ENCODE measurements around the gene PCNX1. TPM values are rescaled to one million over a fixed set of nuclear protein-coding genes. Genes with fewer than 3 reads are reported as not detected.

The PCNX1 gene
- total and polyA plus RNA-seq, 5 donors from 2014 or later, result 16.4 to 202 (median 21.1) TPM

DNA sequence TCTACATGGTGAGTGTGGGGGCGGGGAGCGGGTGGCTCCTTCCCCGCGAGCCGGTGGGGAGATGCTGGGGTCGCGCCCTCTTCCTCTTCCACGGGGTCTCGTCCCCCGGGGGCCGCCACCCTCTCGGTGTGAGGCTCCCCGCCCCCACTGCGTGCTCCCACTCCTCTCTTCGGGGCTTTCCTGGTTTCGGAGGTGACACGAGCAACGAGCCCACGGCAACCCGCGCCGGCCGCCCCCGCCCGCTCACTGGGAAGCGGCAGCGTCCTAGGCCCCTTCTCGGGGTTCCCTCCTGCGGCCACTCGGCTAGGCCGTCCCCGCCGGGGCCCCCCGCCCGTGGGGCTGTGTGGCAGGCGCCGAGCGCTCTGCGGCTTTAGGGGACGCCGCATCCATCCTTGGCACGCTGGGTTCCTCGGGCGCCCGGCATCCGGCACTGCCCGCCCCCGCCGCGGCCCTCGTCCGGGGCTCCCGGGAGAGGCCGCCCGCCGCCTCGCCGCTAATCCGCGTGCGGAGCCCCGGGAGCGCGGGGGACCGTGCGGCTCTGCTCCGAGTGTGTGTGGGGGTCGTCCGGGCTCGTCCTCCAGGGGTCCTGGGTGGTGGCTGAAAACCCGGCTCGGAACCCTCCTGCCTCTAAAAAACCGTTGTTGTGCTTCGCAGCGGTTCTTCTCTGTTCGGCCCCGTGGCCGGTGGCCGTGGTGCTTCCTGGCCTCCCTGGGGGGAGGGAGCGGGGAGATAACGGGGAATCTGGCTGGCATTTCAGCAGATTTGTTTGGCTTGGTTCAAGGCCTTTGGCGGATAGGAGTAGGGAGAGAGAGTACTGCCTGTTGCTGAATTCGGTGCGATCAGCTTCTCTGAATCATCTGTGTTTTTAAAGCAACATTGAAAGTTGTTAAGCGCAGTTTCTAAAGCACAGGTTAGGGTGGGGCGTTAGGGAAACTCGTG is 1.0 kb downstream of the PCNX1 start:
- Histone ChIP-seq H3K9me3 (ENCODE audit: control insufficient read depth in 2 of 2, low read length in 2 of 2) (no peaks in the 10 kb centered on the region), H3K27me3 (ENCODE audit: control insufficient read depth, insufficient read depth, low read length) (no peaks in the 10 kb centered on the region), H3K4me3 (ENCODE audit: low read depth, low read length) (peak overlapping the region; percentile 99), H3K4me1 (ENCODE audit: control insufficient read depth, insufficient read depth, low read length, poor library complexity, severe bottlenecking) (peaks cover 59% of the 10 kb centered on the region), H3K27ac (ENCODE audit: insufficient read depth, low read length, poor library complexity, severe bottlenecking) (peak overlapping the region; percentile 88), H3K36me3 (ENCODE audit: control insufficient read depth, insufficient read depth, low read length) (peaks cover 2% of the 10 kb centered on the region)
- Mint-ChIP-seq H3K4me1 (peaks cover 41 to 80% (median 56%) of the 10 kb centered on the region in 4 donors), H3K27ac (peak overlapping the region; percentile 87 to 98 (median 95)), H3K36me3 (peaks cover 7% of the 10 kb centered on the region), H3K4me3 (peak overlapping the region; percentile 93 to 100 (median 95)), H3K9me3 (no peaks in the 10 kb centered on the region), H3K27me3 (no peaks in the 10 kb centered on the region)
- ATAC-seq (ENCODE audit: low read depth in 2 of 2) (peak; percentile 16 to 22), DNase-seq (peak; percentile 9 to 74 (median 52))

DNA sequence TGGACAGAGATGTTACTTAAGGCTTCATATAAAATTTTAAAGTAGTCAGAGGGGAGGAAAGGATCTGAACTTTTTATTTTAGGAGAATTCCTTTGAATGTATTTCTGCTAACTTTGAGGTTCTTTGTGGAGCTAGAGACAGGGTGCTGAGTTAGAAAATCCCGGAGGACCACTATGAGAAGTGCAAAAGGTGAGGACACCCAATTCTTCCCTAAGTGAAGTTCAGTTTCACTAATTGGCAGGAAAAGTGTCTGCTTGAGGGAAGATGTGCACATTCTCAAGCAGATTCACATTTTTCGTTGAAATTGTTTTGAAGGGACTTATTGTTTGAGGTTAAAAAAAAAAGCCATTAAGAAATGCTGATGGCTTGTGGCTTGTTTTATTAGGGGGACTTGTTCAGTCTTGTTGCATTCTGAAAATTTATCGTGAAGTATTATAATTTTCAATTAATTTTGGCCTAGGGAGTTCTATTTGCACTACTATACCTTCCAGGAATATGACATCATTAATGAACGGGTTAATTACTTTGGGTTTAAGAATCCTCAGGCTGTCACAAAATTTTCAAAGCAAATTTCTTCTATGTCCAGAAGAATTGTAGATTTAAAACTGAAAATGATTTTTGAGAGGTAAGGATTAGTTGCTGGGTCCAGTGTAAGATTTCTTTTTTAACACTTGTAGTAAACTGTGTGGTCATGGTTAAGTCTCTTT is 1.8 kb downstream of the PCNX1 start:
- no peaks in the 10 kb centered on the region for H3K9me3 ChIP-seq (ENCODE audit: control insufficient read depth in 2 of 2, low read length in 2 of 2)
- Mint-ChIP-seq H3K9me3 (no peaks in the 10 kb centered on the region), H3K4me1 (peaks cover 41 to 79% (median 52%) of the 10 kb centered on the region in 4 donors), H3K27ac (peak overlapping the region; percentile 87 to 98 (median 95)), H3K27me3 (no peaks in the 10 kb centered on the region), H3K4me3 (peak overlapping the region; percentile 93 to 100 (median 95)), H3K36me3 (peaks cover 7% of the 10 kb centered on the region)
- ATAC-seq (ENCODE audit: low read depth in 2 of 2) (no peak), DNase-seq (no peak)
- peak overlapping the region; percentile 99 for H3K4me3 ChIP-seq (ENCODE audit: low read depth, low read length)
- peaks cover 2% of the 10 kb centered on the region for H3K36me3 ChIP-seq (ENCODE audit: control insufficient read depth, insufficient read depth, low read length)
- H3K27me3 ChIP-seq (ENCODE audit: control insufficient read depth, insufficient read depth, low read length), result no peaks in the 10 kb centered on the region
- peak overlapping the region; percentile 88 for H3K27ac ChIP-seq (ENCODE audit: insufficient read depth, low read length, poor library complexity, severe bottlenecking)
- H3K4me1 ChIP-seq (ENCODE audit: control insufficient read depth, insufficient read depth, low read length, poor library complexity, severe bottlenecking), result peaks cover 65% of the 10 kb centered on the region

DNA sequence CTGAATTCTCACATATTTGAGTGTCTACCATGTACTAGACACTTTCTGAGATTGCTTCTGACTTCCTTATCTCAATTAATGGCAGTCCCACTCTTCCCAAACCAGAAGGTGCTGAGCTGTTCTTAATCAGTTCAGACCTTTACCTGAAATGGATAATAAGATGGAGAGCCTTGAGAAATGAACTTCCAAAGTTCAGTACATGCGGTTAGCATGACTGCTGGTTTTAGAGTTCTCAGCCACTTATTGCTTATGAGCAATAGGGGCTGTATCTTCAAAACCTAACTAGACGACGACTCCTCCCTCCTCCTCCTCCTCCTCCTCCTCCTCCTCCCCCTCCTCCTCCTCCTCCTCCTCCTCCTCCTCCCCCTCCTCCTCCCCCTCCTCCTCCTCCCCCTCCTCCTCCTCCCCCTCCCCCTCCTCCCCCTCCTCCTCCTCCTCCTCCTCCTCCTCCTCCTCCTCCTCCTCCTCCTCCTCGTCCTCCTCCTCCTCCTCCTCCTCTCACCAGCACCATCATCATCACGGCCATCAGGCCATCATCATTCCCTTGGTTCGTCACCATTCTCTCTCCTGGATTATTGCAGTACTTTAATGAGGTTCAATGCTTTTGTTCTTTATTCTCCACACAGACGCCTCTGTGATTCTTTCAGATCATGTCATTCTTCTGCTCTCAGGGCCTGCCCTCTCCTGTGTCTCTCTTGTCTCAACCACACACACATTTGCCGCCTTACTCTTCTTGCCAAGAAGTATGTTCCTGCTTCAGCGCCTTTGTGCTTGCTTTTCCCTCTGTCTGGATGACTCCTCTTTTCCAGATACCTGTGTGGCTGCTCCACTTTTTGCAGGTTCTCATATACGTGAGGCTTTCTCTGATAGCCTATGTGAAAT is 2.7 kb downstream of the PCNX1 start:
- no peak for DNase-seq
- no peaks in the 10 kb centered on the region for H3K9me3 Mint-ChIP-seq
- peak overlapping the region; percentile 93 to 100 (median 95) for H3K4me3 Mint-ChIP-seq
- H3K4me1 Mint-ChIP-seq, result peaks cover 46 to 80% (median 53%) of the 10 kb centered on the region in 4 donors
- peak overlapping the region; percentile 87 to 98 (median 95) for H3K27ac Mint-ChIP-seq
- peaks cover 65% of the 10 kb centered on the region for H3K4me1 ChIP-seq (ENCODE audit: control insufficient read depth, insufficient read depth, low read length, poor library complexity, severe bottlenecking)
- no peaks in the 10 kb centered on the region for H3K27me3 ChIP-seq (ENCODE audit: control insufficient read depth, insufficient read depth, low read length)
- peaks cover 7% of the 10 kb centered on the region for H3K36me3 Mint-ChIP-seq
- no peaks in the 10 kb centered on the region for H3K27me3 Mint-ChIP-seq
- peak overlapping the region; percentile 99 for H3K4me3 ChIP-seq (ENCODE audit: low read depth, low read length)
- H3K36me3 ChIP-seq (ENCODE audit: control insufficient read depth, insufficient read depth, low read length), result peaks cover 2% of the 10 kb centered on the region
- H3K9me3 ChIP-seq (ENCODE audit: control insufficient read depth in 2 of 2, low read length in 2 of 2), result no peaks in the 10 kb centered on the region
- ATAC-seq (ENCODE audit: low read depth in 2 of 2), result no peak
- peak overlapping the region; percentile 88 for H3K27ac ChIP-seq (ENCODE audit: insufficient read depth, low read length, poor library complexity, severe bottlenecking)

DNA sequence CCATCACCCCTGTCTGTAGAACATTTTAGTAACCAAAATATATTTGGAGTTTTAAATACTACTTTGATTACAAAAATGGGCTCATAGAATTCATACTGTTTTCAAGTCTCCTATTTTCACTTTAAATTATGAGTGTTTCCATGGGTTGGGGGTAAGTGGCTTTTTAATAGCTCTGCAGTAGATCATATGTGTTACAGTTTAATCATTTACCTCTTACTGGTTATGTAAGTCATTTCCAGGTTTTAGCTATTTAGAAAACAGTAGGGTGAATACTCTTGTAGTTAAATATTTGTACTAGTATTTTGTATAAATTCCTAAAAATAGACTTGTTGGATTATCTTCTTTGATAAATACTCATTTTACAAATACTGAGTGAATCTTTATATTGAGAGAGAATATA is 8.2 kb downstream of the PCNX1 start:
- Histone ChIP-seq H3K36me3 (ENCODE audit: control insufficient read depth, insufficient read depth, low read length) (peaks cover 2% of the 10 kb centered on the region), H3K27me3 (ENCODE audit: control insufficient read depth, insufficient read depth, low read length) (no peaks in the 10 kb centered on the region), H3K27ac (ENCODE audit: insufficient read depth, low read length, poor library complexity, severe bottlenecking) (peak overlapping the region; percentile 52), H3K4me3 (ENCODE audit: low read depth, low read length) (peak overlapping the region; percentile 46), H3K4me1 (ENCODE audit: control insufficient read depth, insufficient read depth, low read length, poor library complexity, severe bottlenecking) (peaks cover 77% of the 10 kb centered on the region), H3K9me3 (ENCODE audit: control insufficient read depth in 2 of 2, low read length in 2 of 2) (no peaks in the 10 kb centered on the region)
- Mint-ChIP-seq H3K4me1 (peaks cover 54 to 95% (median 76%) of the 10 kb centered on the region in 4 donors), H3K9me3 (no peaks in the 10 kb centered on the region), H3K27ac (peak overlapping the region; percentile 15 to 86 (median 85)), H3K4me3 (peak overlapping the region; percentile 21 to 78 (median 50)), H3K36me3 (peaks cover 24% of the 10 kb centered on the region), H3K27me3 (no peaks in the 10 kb centered on the region)
- no peak for DNase-seq
- ATAC-seq (ENCODE audit: low read depth in 2 of 2), result no peak

DNA sequence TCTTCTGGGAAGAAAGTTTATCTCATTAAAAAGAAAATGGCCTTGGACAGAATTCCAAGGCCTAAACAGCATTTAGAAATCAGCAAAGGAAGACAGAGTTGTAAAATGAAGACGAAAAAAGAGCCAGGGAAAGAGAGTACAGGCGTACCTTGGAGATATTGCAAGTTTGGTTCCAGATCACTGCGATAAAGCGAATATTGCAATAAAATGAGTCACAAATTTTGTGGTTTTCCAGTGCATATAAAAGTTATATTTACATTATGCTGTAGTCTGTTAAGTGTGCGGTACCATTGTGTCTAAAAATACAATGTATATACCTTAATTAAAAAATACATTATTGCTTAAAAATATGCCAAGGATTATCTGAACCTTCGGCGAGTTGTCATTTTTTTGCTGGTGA is 9.0 kb downstream of the PCNX1 start:
- H3K9me3 ChIP-seq (ENCODE audit: control insufficient read depth in 2 of 2, low read length in 2 of 2), result no peaks in the 10 kb centered on the region
- H3K9me3 Mint-ChIP-seq, result no peaks in the 10 kb centered on the region
- peaks cover 47 to 95% (median 77%) of the 10 kb centered on the region in 4 donors for H3K4me1 Mint-ChIP-seq
- peaks cover 24% of the 10 kb centered on the region for H3K36me3 Mint-ChIP-seq
- no peaks in the 10 kb centered on the region for H3K27me3 ChIP-seq (ENCODE audit: control insufficient read depth, insufficient read depth, low read length)
- no peaks in the 10 kb centered on the region for H3K27me3 Mint-ChIP-seq
- H3K27ac ChIP-seq (ENCODE audit: insufficient read depth, low read length, poor library complexity, severe bottlenecking), result peak overlapping the region; percentile 52
- no peak for ATAC-seq (ENCODE audit: low read depth in 2 of 2)
- H3K36me3 ChIP-seq (ENCODE audit: control insufficient read depth, insufficient read depth, low read length), result peaks cover 2% of the 10 kb centered on the region
- H3K4me3 ChIP-seq (ENCODE audit: low read depth, low read length), result peak overlapping the region; percentile 46
- no peak for DNase-seq
- H3K4me3 Mint-ChIP-seq, result peak overlapping the region in 3 of 4 donors; percentile 45 to 78 (median 56)
- H3K4me1 ChIP-seq (ENCODE audit: control insufficient read depth, insufficient read depth, low read length, poor library complexity, severe bottlenecking), result peaks cover 77% of the 10 kb centered on the region
- peak overlapping the region; percentile 15 to 85 (median 21) for H3K27ac Mint-ChIP-seq

DNA sequence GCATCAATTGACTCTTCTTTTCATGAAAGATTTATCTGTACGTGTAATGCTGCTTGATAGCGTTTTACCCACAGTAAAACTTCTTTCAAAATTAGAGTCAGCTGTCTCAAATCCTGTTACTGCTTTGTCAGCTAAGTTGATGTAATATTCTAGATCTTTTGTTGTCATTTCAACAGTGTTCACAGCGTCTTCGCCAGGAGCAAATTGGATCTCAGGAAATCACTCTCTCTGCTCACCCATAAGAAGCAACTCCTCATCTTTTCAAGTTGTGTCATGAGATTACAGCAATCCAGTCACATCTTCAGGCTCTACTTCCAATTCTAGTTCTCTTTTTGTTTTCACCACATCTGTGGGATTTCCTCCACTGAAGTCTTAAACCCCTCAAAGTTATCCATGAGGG is 9.5 kb downstream of the PCNX1 start:
- Histone ChIP-seq H3K36me3 (ENCODE audit: control insufficient read depth, insufficient read depth, low read length) (peaks cover 2% of the 10 kb centered on the region), H3K4me3 (ENCODE audit: low read depth, low read length) (peak overlapping the region; percentile 46), H3K27me3 (ENCODE audit: control insufficient read depth, insufficient read depth, low read length) (no peaks in the 10 kb centered on the region), H3K9me3 (ENCODE audit: control insufficient read depth in 2 of 2, low read length in 2 of 2) (no peaks in the 10 kb centered on the region), H3K27ac (ENCODE audit: insufficient read depth, low read length, poor library complexity, severe bottlenecking) (peak overlapping the region; percentile 52), H3K4me1 (ENCODE audit: control insufficient read depth, insufficient read depth, low read length, poor library complexity, severe bottlenecking) (peaks cover 76% of the 10 kb centered on the region)
- Mint-ChIP-seq H3K27ac (peak overlapping the region; percentile 15 to 76 (median 21)), H3K9me3 (no peaks in the 10 kb centered on the region), H3K4me3 (peak overlapping the region; percentile 4 to 42 (median 40)), H3K4me1 (peaks cover 49 to 95% (median 76%) of the 10 kb centered on the region in 4 donors), H3K36me3 (peaks cover 24% of the 10 kb centered on the region), H3K27me3 (no peaks in the 10 kb centered on the region)
- no peak for ATAC-seq (ENCODE audit: low read depth in 2 of 2)
- DNase-seq, result no peak

DNA sequence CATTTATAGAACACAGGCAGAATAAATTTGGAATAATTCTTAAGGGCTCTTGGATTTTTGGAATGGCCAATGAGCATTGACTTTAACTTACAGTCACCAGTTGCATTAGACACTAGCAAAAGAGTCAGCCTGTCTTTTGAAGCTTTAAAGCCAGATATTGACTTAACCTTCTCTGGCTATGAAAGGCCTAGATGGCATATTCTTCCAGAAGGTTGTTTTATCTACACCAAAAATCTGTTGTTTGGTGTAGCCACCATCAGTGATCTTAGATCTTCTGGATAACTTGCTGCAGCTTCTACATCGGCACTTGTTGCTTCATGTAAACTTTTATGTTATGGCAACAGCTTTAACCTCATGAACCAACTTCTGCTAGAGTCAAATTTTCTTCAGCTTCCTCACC is 10.4 kb downstream of the PCNX1 start:
- Mint-ChIP-seq H3K27ac (peak overlapping the region; percentile 15 to 76 (median 54)), H3K4me1 (peaks cover 50 to 94% (median 77%) of the 10 kb centered on the region in 4 donors), H3K9me3 (no peaks in the 10 kb centered on the region), H3K36me3 (peaks cover 21% of the 10 kb centered on the region), H3K4me3 (peak overlapping the region in 3 of 4 donors; percentile 34 to 48 (median 40)), H3K27me3 (no peaks in the 10 kb centered on the region)
- peak overlapping the region; percentile 52 for H3K27ac ChIP-seq (ENCODE audit: insufficient read depth, low read length, poor library complexity, severe bottlenecking)
- ATAC-seq (ENCODE audit: low read depth in 2 of 2) (no peak), DNase-seq (no peak)
- H3K4me3 ChIP-seq (ENCODE audit: low read depth, low read length), result peak overlapping the region; percentile 46
- no peaks in the 10 kb centered on the region for H3K27me3 ChIP-seq (ENCODE audit: control insufficient read depth, insufficient read depth, low read length)
- no peaks in the 10 kb centered on the region for H3K36me3 ChIP-seq (ENCODE audit: control insufficient read depth, insufficient read depth, low read length)
- peaks cover 76% of the 10 kb centered on the region for H3K4me1 ChIP-seq (ENCODE audit: control insufficient read depth, insufficient read depth, low read length, poor library complexity, severe bottlenecking)
- H3K9me3 ChIP-seq (ENCODE audit: control insufficient read depth in 2 of 2, low read length in 2 of 2), result no peaks in the 10 kb centered on the region

All from CD4-positive, CD25-positive, alpha-beta regulatory T cell (primary cell).